Smooth muscle cell (in vitro differentiated cells): ENCODE data around the gene PRND. TPM values are rescaled to one million over a fixed set of nuclear protein-coding genes. Genes with fewer than 3 reads are reported as not detected.

Experiments used
- DNase-seq: peaks from one replicate; lab custom pipeline; 2025; ENCODE audit not compliant: unreplicated experiment; lab: John Stamatoyannopoulos, UW
- H2AFZ ChIP-seq: fragments of 200-600 bp; sonication (generic); 2 replicates; pipeline ENCODE4 v1.6.0; 2016; ENCODE audit warnings: antibody characterized with exemption, low read depth, mild to moderate bottlenecking
- H3F3A ChIP-seq: fragments of 200-600 bp; sonication (generic); 2 replicates; pipeline ENCODE4 v1.6.0; 2017; ENCODE audit warnings: antibody characterized with exemption, low read depth
- H3K27ac ChIP-seq: fragments of 200-600 bp; sonication (generic); 2 replicates; pipeline ENCODE4 v1.5.1; 2016; ENCODE audit warnings: low read depth, mild to moderate bottlenecking
- H3K27me3 ChIP-seq: fragments of 200-600 bp; sonication (generic); 2 replicates; pipeline ENCODE4 v1.6.1; 2016; ENCODE audit warnings: low read depth, mild to moderate bottlenecking
- H3K36me3 ChIP-seq: fragments of 200-600 bp; sonication (generic); 2 replicates; pipeline ENCODE4 v1.5.1; 2016; ENCODE audit warnings: low read depth
- H3K4me1 ChIP-seq: fragments of 200-600 bp; sonication (generic); 2 replicates; pipeline ENCODE4 v1.5.1; 2016; ENCODE audit warnings: low read depth
- H3K4me2 ChIP-seq: fragments of 200-600 bp; sonication (generic); 2 replicates; pipeline ENCODE4 v1.6.0; 2016; ENCODE audit warnings: mild to moderate bottlenecking
- H3K4me3 ChIP-seq: fragments of 200-600 bp; sonication (generic); 2 replicates; pipeline ENCODE4 v1.5.1; 2016; ENCODE audit warnings: mild to moderate bottlenecking
- H3K79me2 ChIP-seq: fragments of 200-600 bp; sonication (generic); 2 replicates; pipeline ENCODE4 v1.6.0; 2016; ENCODE audit warnings: low read depth, mild to moderate bottlenecking
- H3K9ac ChIP-seq: fragments of 200-600 bp; sonication (generic); 2 replicates; pipeline ENCODE4 v1.6.0; 2016; ENCODE audit warnings: low read depth
- H3K9me3 ChIP-seq: fragments of 200-600 bp; sonication (generic); replicated peaks from 2 replicates; pipeline ENCODE4 v1.5.1; 2016; ENCODE audit warnings: low read depth
- H4K20me1 ChIP-seq: fragments of 200-600 bp; sonication (generic); 2 replicates; pipeline ENCODE4 v1.6.0; 2016; ENCODE audit warnings: low read depth
- CTCF ChIP-seq: fragments of 200-600 bp; sonication (generic); IDR thresholded peaks from 2 replicates; pipeline ENCODE4 v1.5.1; 2017; ENCODE audit warnings: borderline replicate concordance, mild to moderate bottlenecking, antibody characterized with exemption; ENCODE audit not compliant: insufficient read depth, poor library complexity, severe bottlenecking
- WGBS: methylation state at CpG from one replicate; pipeline ENCODE4 v1.1.7; 2016; ENCODE audit warnings: low lambda C conversion rate; 5-methylcytosine and 5-hydroxymethylcytosine counted together
- polyA plus RNA-seq: library from polyadenylated mRNA; unstranded; fragments of >200 nt; fragmentation: Nextera tagmentation; extraction: Ambion mirVana; gene quantifications from 2 replicates; pipeline ENCODE4 v1.2.1, GENCODE V29; 2016
- total RNA-seq: library from RNA; depleted of rRNA; stranded (reverse); fragments of >200 nt; gene quantifications from 2 replicates; pipeline ENCODE4 v1.2.3, GENCODE V29; 2014

Gene PRND
- total and polyA plus RNA-seq, 2 experiments from 2014 or later, result not detected

DNA sequence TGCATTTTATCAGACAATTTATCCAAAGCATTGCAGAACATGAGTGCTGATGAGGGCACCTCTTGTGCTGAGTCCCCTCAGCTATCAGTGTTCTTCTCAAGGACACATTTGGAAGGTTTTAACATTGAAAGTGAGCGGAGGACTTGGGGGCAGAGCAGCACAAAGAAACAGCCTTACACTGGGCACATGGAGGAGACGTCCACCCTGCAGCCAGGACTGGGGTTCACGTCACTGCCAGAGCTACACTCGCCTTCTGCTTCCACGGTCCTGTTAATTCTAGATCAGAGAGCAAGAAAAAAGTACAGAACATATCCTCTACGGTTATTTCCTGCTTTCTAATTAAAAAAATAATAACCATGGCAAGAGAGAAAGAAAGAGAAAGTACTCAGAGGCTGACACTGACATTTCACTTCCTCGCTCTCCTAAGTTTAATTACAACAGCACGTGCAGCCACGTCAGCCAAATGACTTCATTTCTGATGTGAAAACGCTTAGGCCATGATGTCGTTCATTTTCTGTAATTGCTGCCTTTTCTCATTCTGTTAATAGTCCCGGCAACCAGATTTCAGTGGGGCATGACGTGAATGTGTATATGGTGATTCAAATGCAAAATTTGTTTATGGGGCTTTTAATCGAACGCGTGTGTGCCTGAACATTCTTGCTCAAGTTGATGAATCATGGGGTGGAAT, 5.1 kb downstream of the PRND start:
- Histone ChIP-seq H3K9ac (no peak overlapping the region), H3K27me3 (peaks cover 50% of the 10 kb centered on the region), H3K4me2 (no peak overlapping the region), H4K20me1 (no peaks in the 10 kb centered on the region), H3K79me2 (no peaks in the 10 kb centered on the region), H3K36me3 (no peaks in the 10 kb centered on the region), H3K4me3 (no peak overlapping the region), H3K27ac (no peak overlapping the region), H2AFZ (no peak overlapping the region), H3F3A (no peaks in the 10 kb centered on the region), H3K4me1 (no peaks in the 10 kb centered on the region), H3K9me3 (no peaks in the 10 kb centered on the region)
- no peak for TF ChIP-seq CTCF
- WGBS, result 76% methylated on average over 16 of the region's 16 CpGs
- no peak for DNase-seq

DNA sequence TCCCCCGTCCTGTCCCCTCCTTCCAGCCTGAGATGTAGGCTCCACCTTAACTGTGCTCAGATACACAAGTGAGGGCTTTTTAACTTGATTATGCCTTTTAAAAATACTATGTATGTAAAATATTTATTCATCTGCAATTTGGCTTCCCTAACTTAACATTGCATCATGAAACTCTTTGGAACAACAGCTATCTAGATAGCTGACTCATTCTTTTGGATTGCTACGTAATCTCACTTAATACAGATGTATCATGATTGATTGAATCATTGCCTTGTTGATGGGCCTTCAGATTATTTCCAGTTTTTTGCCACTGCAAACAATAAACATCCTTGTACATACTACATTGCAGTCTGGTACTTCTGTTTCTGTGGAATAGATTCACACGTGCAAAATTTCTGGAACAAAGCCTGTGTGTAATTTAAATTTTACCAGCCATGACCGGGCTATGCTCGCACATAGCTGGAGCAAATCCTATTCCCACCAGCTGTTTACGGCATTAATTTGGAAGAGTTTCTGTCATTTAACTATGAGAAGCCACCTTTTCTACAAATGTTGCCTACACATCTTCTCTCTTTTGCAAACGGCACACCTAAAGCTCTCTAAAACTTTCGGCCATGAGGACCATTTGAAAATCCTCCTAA, 6.5 kb downstream of the PRND start:
- Histone ChIP-seq H3K9me3 (no peaks in the 10 kb centered on the region), H4K20me1 (no peaks in the 10 kb centered on the region), H3K27me3 (peaks cover 41% of the 10 kb centered on the region), H3F3A (no peaks in the 10 kb centered on the region), H3K36me3 (no peaks in the 10 kb centered on the region), H3K9ac (no peak overlapping the region), H3K4me3 (no peak overlapping the region), H3K27ac (no peak overlapping the region), H3K4me1 (no peaks in the 10 kb centered on the region), H3K4me2 (no peak overlapping the region), H2AFZ (no peak overlapping the region), H3K79me2 (no peaks in the 10 kb centered on the region)
- DNase-seq, result no peak
- no peak for TF ChIP-seq CTCF
- 88% methylated on average over 8 of the region's 8 CpGs for WGBS

DNA sequence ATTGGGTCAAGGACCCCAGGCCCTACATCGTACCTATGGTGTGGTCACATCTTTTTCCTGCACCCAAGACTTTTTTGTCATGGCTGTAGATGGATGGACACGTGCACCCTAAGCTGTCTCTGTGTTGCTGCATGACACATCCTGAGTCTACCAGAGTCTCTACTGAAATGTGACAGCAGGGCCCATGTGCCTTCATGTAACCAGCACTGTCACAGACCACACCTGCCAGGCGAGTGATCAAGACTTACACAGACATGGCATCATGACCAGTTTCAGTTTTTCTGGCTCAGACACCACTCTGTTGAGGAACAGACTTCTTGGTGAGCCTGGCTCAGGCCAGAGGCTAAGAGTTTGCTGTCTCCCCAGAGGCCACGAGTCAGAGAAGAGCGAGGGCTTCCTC, 7.6 kb downstream of the PRND start:
- H3F3A ChIP-seq, result no peaks in the 10 kb centered on the region
- no peak for DNase-seq

More for the DNA sequence above, 7.6 kb downstream of the PRND start:
- Histone ChIP-seq H3K4me1 (no peaks in the 10 kb centered on the region), H3K9me3 (no peaks in the 10 kb centered on the region), H3K4me2 (no peak overlapping the region), H3K9ac (no peak overlapping the region), H4K20me1 (no peaks in the 10 kb centered on the region), H3K4me3 (no peak overlapping the region), H3K36me3 (no peaks in the 10 kb centered on the region), H3K27ac (no peak overlapping the region), H3K79me2 (no peaks in the 10 kb centered on the region), H3K27me3 (peaks cover 40% of the 10 kb centered on the region), H2AFZ (no peak overlapping the region)
- WGBS, result 92% methylated on average over 5 of the region's 5 CpGs
- TF ChIP-seq CTCF, result no peak
